NCI-H345 treated with DMSO at 0.1 percent for 48 hours (cell line): Measurements from ENCODE around the gene EPPIN.
A peak's percentile ranks its signal among the peaks of the same experiment; 100 is the strongest.
"Not testable (repeated sequence)": the region's sequence is repeated elsewhere in the genome, so short reads cannot be mapped to it uniquely, and the experiment has no call there.

Source experiments
- DNase-seq: peaks from one replicate; lab custom pipeline; 2025; ENCODE audit not compliant: unreplicated experiment; lab: John Stamatoyannopoulos, UW

EPPIN gene

GRCh38 chr20:45547206-45547770 lies at the start of gene EPPIN:
Gene EPPIN, minus strand, starts transcription at chr20:45547401. Its CDS starts 44 bp downstream, at chr20:45547357.
- DNase-seq: no peak

- no peak for DNase-seq
These were observed 48.0 kb upstream of the EPPIN start for GRCh38 chr20:45595235-45595634.

- no peak for DNase-seq
These were observed 46.3 kb upstream of the EPPIN start for GRCh38 chr20:45593498-45593897.

DNA sequence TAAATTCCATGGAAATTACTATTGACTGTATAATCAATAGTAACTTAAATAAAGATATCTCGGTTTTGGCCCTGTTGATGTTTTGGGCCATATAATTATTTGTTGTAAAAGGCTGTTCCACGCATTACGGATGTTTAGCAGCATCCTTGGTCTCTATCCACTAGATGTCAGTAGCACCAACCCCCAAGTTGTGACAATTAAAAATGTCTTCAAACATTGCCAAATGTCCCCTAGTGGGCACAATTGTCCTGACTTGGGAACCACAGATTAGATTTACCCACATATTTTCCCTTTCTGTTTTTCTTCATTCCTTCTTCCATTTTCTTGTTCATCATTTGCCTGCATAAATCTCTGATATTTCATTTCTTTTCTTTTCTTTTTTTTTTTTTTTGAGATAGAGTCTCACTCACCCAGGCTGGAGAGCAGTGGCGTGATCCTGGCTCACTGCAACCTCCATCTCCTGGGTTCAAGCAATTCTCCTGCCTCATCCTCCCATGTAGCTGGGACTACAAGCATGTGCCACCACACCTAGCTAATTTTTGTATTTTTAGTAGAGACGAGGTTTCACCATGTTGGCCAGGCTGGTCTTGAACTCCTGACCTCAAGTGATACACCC lies 45.5 kb upstream of the EPPIN start:
- DNase-seq: peak; percentile 22

GRCh38 chr20:45589725-45590124 lies 42.5 kb upstream of the EPPIN start:
- DNase-seq: no peak

- no peak for DNase-seq
These were observed 41.6 kb upstream of the EPPIN start for GRCh38 chr20:45588800-45589199.

DNA sequence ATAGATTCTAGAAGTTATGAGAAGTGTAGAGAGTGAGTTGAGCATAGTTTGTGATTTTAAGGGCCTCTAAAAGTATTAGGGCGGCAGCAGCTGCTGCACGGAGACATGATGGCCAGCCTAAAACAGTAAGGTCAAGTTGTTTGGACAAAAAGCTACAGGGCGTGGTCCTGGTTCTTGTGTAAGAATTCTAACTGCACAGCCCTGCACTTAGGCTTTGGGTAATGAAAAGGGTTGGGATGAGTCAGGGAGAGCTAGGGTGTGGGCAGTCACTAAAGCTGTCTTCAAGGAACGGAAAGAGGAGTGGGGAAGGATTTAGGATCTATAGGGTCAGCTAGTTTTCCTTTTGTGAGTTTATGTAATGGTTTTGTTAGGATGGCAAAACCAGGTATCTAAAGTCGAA lies 38.8 kb upstream of the EPPIN start:
- not testable (repeated sequence) for DNase-seq

- not testable (repeated sequence) for DNase-seq
These were observed 37.1 kb upstream of the EPPIN start for GRCh38 chr20:45584294-45584693.

DNA sequence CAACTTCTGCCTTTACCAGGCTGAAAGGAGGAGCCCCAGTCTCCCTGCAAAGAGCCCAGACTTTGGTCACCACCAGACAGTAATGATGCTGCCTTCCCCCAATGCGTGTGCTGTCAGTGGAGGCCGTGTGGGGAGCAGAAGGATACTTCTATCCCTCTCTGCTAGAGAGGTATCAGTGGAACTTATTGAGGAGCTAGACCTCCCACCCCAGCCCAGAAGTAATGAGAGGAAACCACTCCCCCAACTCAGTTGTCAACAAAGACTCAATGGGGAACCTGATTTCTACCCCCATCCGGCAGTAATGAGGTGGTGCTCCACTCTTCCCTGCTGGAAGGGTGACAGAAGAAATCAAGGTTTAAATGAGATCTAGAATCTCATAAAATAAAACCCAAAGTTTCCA lies 36.3 kb upstream of the EPPIN start:
- no peak for DNase-seq

GRCh38 chr20:45581702-45582101 lies 34.5 kb upstream of the EPPIN start:
- DNase-seq: no peak

- no peak for DNase-seq
These were observed 32.0 kb upstream of the EPPIN start, which contains the start of gene WFDC8 for GRCh38 chr20:45579184-45579583. Gene WFDC8, minus strand, starts transcription at chr20:45579284. Its CDS starts 37 bp downstream, at chr20:45579247.

- DNase-seq: no peak
These were observed 31.0 kb upstream of the EPPIN start for GRCh38 chr20:45578231-45578630.

DNA sequence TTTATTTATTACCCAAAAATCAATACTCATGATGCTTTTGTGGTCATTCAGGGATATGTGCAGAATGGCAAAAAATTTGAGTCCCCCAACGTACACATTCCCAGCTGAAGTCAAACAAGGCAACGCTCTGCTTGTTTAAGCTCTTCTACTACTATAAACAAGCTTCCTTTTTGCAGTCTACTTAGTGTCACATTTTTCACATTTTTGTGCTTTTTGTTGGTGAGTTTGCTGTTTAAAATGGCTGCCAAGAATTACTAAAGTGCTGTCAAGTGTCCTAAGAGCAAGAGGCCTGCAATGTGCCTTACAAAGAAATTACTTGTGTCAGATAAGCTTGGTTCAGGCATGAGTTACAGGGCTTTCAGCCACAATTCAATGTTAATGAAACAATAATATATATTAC lies 29.8 kb upstream of the EPPIN start:
- no peak for DNase-seq

GRCh38 chr20:45575931-45576330 lies 28.7 kb upstream of the EPPIN start:
- no peak for DNase-seq

GRCh38 chr20:45569650-45570049 lies 22.4 kb upstream of the EPPIN start:
- not testable (repeated sequence) for DNase-seq

GRCh38 chr20:45564760-45565276 lies 17.6 kb upstream of the EPPIN start:
- no peak for DNase-seq

DNA sequence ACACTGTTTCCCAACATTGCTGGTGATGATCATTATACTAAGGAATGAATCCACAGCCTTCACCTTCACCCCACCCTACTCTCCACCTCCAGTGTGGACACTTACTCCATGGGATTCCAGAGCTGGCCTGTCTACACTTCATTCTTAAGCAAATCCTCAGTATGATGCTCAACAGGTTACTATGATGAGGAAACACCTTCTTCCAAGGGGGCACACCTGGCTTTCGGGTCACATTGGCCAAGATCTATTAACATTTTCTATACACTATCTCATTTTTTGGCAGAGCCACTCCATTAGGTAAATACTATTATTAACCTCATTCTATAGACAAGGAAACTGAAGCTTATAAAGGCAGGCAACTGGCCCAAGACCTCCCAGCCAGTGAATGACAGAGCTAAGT lies 8.0 kb upstream of the EPPIN start:
- DNase-seq: no peak

DNA sequence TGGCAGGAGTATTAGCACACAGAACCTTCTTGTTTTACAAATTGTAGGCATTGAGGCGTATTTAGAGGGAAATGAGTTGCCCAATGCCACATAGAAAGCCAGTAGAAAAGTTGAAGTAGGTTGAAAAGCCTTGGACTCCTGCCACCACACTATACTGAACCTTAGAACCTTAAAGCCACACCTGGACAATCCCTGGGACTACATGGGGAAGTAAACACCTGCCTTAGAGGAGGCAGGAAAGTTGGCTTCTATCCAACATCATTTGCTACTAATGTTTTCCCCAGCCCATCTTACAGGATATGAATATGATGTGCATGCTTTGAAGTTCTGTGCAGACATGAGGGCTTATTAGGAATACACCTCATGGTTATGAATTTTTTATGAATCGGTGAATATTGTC lies 5.3 kb upstream of the EPPIN start:
- no peak for DNase-seq

DNA sequence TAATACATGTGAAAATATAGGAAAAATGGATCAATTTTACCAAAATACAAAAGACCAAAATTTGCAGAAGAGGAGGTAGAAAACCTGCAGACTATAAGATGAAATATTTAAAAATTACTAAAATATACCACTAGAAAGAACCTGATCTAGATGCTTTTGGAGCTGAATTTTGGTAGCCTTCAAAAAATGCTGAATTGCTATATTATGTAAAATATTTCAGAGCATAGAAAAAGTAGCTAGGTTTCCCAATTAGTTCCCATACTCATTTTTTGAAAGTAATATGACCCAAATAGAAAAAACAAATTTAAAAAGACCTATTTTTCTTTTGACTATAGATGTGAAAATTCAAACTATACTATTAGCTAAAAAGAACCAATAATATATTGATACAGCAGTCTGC lies 3.6 kb upstream of the EPPIN start:
- DNase-seq: no peak

- no peak for DNase-seq
These were observed 1.2 kb upstream of the EPPIN start for GRCh38 chr20:45548410-45548809.

GRCh38 chr20:45545754-45546453 lies 1.3 kb downstream of the EPPIN start:
- DNase-seq: no peak

- no peak for DNase-seq
These were observed 1.9 kb downstream of the EPPIN start for GRCh38 chr20:45545351-45545750.
